ENCODE data around the gene GTF2A1L.
"Not testable (repeated sequence)": the region's sequence is repeated elsewhere in the genome, so short reads cannot be mapped to it uniquely, and the experiment has no call there.

Gene GTF2A1L

GRCh38 chr2:48613211-48613610, 4.4 kb upstream of the GTF2A1L start:
- DNase-seq = no peak

- DNase-seq = not testable (repeated sequence)
Observed at GRCh38 chr2:48614581-48614980, 3.1 kb upstream of the GTF2A1L start.

- no peak for DNase-seq
Observed at GRCh38 chr2:48619526-48619925, 1.9 kb downstream of the GTF2A1L start.

GRCh38 chr2:48620604-48621003, 2.9 kb downstream of the GTF2A1L start:
- DNase-seq = no peak

GRCh38 chr2:48622691-48623090, 5.0 kb downstream of the GTF2A1L start:
- DNase-seq = not testable (repeated sequence)

- no peak for DNase-seq
Observed at GRCh38 chr2:48624696-48625095, 7.0 kb downstream of the GTF2A1L start.

- no peak for DNase-seq
Observed at GRCh38 chr2:48626047-48626446, 8.4 kb downstream of the GTF2A1L start.

GRCh38 chr2:48633143-48633542, 15.5 kb downstream of the GTF2A1L start:
- DNase-seq = no peak

GRCh38 chr2:48635786-48636185, 18.1 kb downstream of the GTF2A1L start:
- no peak for DNase-seq

- DNase-seq = no peak
Observed at GRCh38 chr2:48638261-48638660, 20.6 kb downstream of the GTF2A1L start.

- no peak for DNase-seq
Observed at GRCh38 chr2:48651158-48651790, 33.6 kb downstream of the GTF2A1L start.

GRCh38 chr2:48668992-48669391, 51.3 kb downstream of the GTF2A1L start:
- no peak for DNase-seq

- DNase-seq = no peak
Observed at GRCh38 chr2:48673581-48673980, 55.9 kb downstream of the GTF2A1L start.

- no peak for DNase-seq
Observed at GRCh38 chr2:48674933-48675332, 57.3 kb downstream of the GTF2A1L start.

- DNase-seq = no peak
Observed at GRCh38 chr2:48677450-48677849, 59.8 kb downstream of the GTF2A1L start.

GRCh38 chr2:48685126-48685525, 67.5 kb downstream of the GTF2A1L start:
- DNase-seq = no peak

- no peak for DNase-seq
Observed at GRCh38 chr2:48691935-48692691, 74.5 kb downstream of the GTF2A1L start.

GRCh38 chr2:48693066-48693465, 75.4 kb downstream of the GTF2A1L start:
- DNase-seq = no peak

- no peak for DNase-seq
Observed at GRCh38 chr2:48693645-48694044, 76.0 kb downstream of the GTF2A1L start.

- DNase-seq = no peak
Observed at GRCh38 chr2:48694149-48694548, 76.5 kb downstream of the GTF2A1L start.

- DNase-seq = no peak
Observed at GRCh38 chr2:48695991-48696390, 78.3 kb downstream of the GTF2A1L start.

- no peak for DNase-seq
Observed at GRCh38 chr2:48696881-48697280, 79.2 kb downstream of the GTF2A1L start.

- DNase-seq = no peak
Observed at GRCh38 chr2:48699348-48699930, 81.8 kb downstream of the GTF2A1L start.

GRCh38 chr2:48703621-48704020, 86.0 kb downstream of the GTF2A1L start:
- DNase-seq = not testable (repeated sequence)

All from cerebellar nuclear complex (tissue), 1 donor.